SK-N-MC (cell line): ENCODE results near the gene TALDO1.

Experiments
- EZH2 ChIP-seq: fragments of 200-600 bp; sonication (generic); IDR thresholded peaks from one replicate; pipeline ENCODE4 v1.6.1; 2017; ENCODE audit warnings: antibody characterized with exemption
- POLR2AphosphoS5 ChIP-seq: IDR thresholded peaks from 2 replicates; pipeline ENCODE4 v1.6.1; 2012; ENCODE audit warnings: mild to moderate bottlenecking, low read depth, low read length, borderline replicate concordance

DNA sequence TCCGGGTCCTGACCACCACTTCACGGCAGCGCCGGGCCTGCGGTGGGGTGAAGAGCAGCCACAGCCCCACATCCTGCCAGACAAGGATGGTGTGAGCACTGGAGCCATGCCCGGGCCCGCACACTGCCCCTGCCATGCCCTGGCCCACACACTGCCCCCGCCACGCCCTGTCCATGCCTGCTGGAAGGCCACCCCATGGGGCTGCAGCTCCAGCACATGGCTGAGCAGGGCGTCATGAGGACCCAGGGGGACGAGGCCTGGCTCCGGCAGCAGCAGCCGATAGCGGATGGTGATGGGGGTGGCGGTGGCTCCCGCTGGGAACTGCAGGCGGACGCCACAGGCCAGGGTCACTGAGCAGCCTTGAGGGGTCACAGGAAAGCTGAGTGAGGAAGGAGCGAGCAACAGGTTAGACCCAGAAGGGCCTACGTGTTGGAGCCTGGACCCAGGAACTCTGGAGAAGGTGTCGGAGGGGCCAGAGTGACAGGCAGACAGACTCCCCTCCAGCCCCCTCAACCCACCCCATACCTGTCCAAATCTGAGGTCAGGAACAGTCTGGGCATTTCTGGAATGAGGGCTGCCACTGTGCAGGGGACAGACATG lies 54.9 kb downstream of the TALDO1 start:
- no peak for TF ChIP-seq POLR2AphosphoS5
- no peak for TF ChIP-seq EZH2
